Skeletal muscle satellite cell (primary cell): Measurements from ENCODE around the gene SMIM38.

Experiments
- H3K27me3 ChIP-seq: 2 replicates; pipeline ENCODE4 v1.7.0; 2013; ENCODE audit warnings: low read length; ENCODE audit not compliant: control insufficient read depth, insufficient read depth
- H3K36me3 ChIP-seq: 2 replicates; pipeline ENCODE4 v1.7.0; 2013; ENCODE audit warnings: mild to moderate bottlenecking, control low read depth, low read length; ENCODE audit not compliant: insufficient read depth
- H3K4me1 ChIP-seq: 2 replicates; pipeline ENCODE4 v1.7.0; 2013; ENCODE audit warnings: low read length; ENCODE audit not compliant: control insufficient read depth, insufficient read depth
- H3K4me2 ChIP-seq: 2 replicates; pipeline ENCODE4 v1.7.0; 2013; ENCODE audit warnings: mild to moderate bottlenecking, low read length
- H3K4me3 ChIP-seq: 2 replicates; pipeline ENCODE4 v1.7.0; 2013; ENCODE audit warnings: low read length
- H3K9ac ChIP-seq: 2 replicates; pipeline ENCODE4 v1.7.0; 2013; ENCODE audit warnings: mild to moderate bottlenecking, low read depth, low read length, moderate library complexity
- H3K9me3 ChIP-seq: replicated peaks from 2 replicates; pipeline ENCODE4 v1.7.0; 2013; ENCODE audit warnings: mild to moderate bottlenecking, control low read depth, low read length

The SMIM38 gene

GRCh38 chr11:69123593-69124545, 31.9 kb upstream of the SMIM38 start:
- peaks cover 20% of the 10 kb centered on the region for H3K4me1 ChIP-seq
- no peak overlapping the region for H3K9ac ChIP-seq
- peak overlapping the region; percentile 60 for H3K4me2 ChIP-seq
- H3K27me3 ChIP-seq: no peaks in the 10 kb centered on the region
- H3K9me3 ChIP-seq: peaks cover 7% of the 10 kb centered on the region
- no peaks in the 10 kb centered on the region for H3K36me3 ChIP-seq
- peak overlapping the region; percentile 32 for H3K4me3 ChIP-seq

GRCh38 chr11:69125861-69126260, 29.9 kb upstream of the SMIM38 start:
- Histone ChIP-seq H3K4me1 (peaks cover 21% of the 10 kb centered on the region), H3K9ac (no peak overlapping the region), H3K9me3 (peaks cover 5% of the 10 kb centered on the region), H3K4me3 (no peak overlapping the region), H3K4me2 (no peak overlapping the region), H3K27me3 (no peaks in the 10 kb centered on the region), H3K36me3 (no peaks in the 10 kb centered on the region)

GRCh38 chr11:69126286-69126685, 29.4 kb upstream of the SMIM38 start:
- no peaks in the 10 kb centered on the region for H3K36me3 ChIP-seq
- H3K4me3 ChIP-seq: no peak overlapping the region
- H3K27me3 ChIP-seq: no peaks in the 10 kb centered on the region
- H3K9ac ChIP-seq: no peak overlapping the region
- H3K4me2 ChIP-seq: no peak overlapping the region
- H3K4me1 ChIP-seq: peaks cover 25% of the 10 kb centered on the region
- H3K9me3 ChIP-seq: peaks cover 5% of the 10 kb centered on the region

GRCh38 chr11:69127081-69127850, 28.5 kb upstream of the SMIM38 start:
- Histone ChIP-seq H3K4me1 (peaks cover 27% of the 10 kb centered on the region), H3K9ac (no peak overlapping the region), H3K27me3 (no peaks in the 10 kb centered on the region), H3K9me3 (peaks cover 5% of the 10 kb centered on the region), H3K4me3 (no peak overlapping the region), H3K4me2 (no peak overlapping the region), H3K36me3 (no peaks in the 10 kb centered on the region)

- Histone ChIP-seq H3K4me2 (no peak overlapping the region), H3K9ac (no peak overlapping the region), H3K9me3 (peaks cover 5% of the 10 kb centered on the region)
Observed at GRCh38 chr11:69127884-69128283, 27.9 kb upstream of the SMIM38 start.

GRCh38 chr11:69129053-69129452, 26.7 kb upstream of the SMIM38 start:
- Histone ChIP-seq H3K27me3 (no peaks in the 10 kb centered on the region), H3K9ac (no peak overlapping the region), H3K36me3 (no peaks in the 10 kb centered on the region), H3K4me1 (peaks cover 9% of the 10 kb centered on the region), H3K9me3 (peaks cover 10% of the 10 kb centered on the region), H3K4me2 (no peak overlapping the region), H3K4me3 (no peak overlapping the region)

More at GRCh38 chr11:69127884-69128283, 27.9 kb upstream of the SMIM38 start:
- Histone ChIP-seq H3K36me3 (no peaks in the 10 kb centered on the region), H3K4me3 (no peak overlapping the region), H3K4me1 (peaks cover 21% of the 10 kb centered on the region), H3K27me3 (no peaks in the 10 kb centered on the region)

GRCh38 chr11:69129647-69130046, 26.1 kb upstream of the SMIM38 start:
- H3K36me3 ChIP-seq: no peaks in the 10 kb centered on the region
- no peak overlapping the region for H3K4me3 ChIP-seq
- H3K9me3 ChIP-seq: peaks cover 10% of the 10 kb centered on the region
- no peak overlapping the region for H3K4me2 ChIP-seq
- no peak overlapping the region for H3K9ac ChIP-seq
- H3K27me3 ChIP-seq: no peaks in the 10 kb centered on the region
- peaks cover 7% of the 10 kb centered on the region for H3K4me1 ChIP-seq

- H3K4me1 ChIP-seq: peaks cover 7% of the 10 kb centered on the region
- H3K9me3 ChIP-seq: peaks cover 10% of the 10 kb centered on the region
- no peaks in the 10 kb centered on the region for H3K36me3 ChIP-seq
- H3K27me3 ChIP-seq: no peaks in the 10 kb centered on the region
- no peak overlapping the region for H3K4me2 ChIP-seq
- H3K4me3 ChIP-seq: no peak overlapping the region
- H3K9ac ChIP-seq: no peak overlapping the region
Observed at GRCh38 chr11:69130654-69131053, 25.1 kb upstream of the SMIM38 start.

GRCh38 chr11:69131121-69131566, 24.6 kb upstream of the SMIM38 start:
- Histone ChIP-seq H3K27me3 (no peaks in the 10 kb centered on the region), H3K9me3 (peaks cover 10% of the 10 kb centered on the region), H3K4me3 (no peak overlapping the region), H3K4me2 (no peak overlapping the region), H3K36me3 (no peaks in the 10 kb centered on the region), H3K9ac (no peak overlapping the region), H3K4me1 (peaks cover 7% of the 10 kb centered on the region)

- H3K9ac ChIP-seq: no peak overlapping the region
- no peaks in the 10 kb centered on the region for H3K27me3 ChIP-seq
- no peaks in the 10 kb centered on the region for H3K36me3 ChIP-seq
- H3K4me1 ChIP-seq: peaks cover 7% of the 10 kb centered on the region
- H3K9me3 ChIP-seq: peaks cover 10% of the 10 kb centered on the region
- no peak overlapping the region for H3K4me2 ChIP-seq
- H3K4me3 ChIP-seq: no peak overlapping the region
Observed at GRCh38 chr11:69131644-69132300, 24.0 kb upstream of the SMIM38 start.

- no peaks in the 10 kb centered on the region for H3K36me3 ChIP-seq
- H3K9ac ChIP-seq: no peak overlapping the region
- no peak overlapping the region for H3K4me2 ChIP-seq
- H3K4me1 ChIP-seq: peaks cover 7% of the 10 kb centered on the region
- no peak overlapping the region for H3K4me3 ChIP-seq
- H3K9me3 ChIP-seq: peaks cover 10% of the 10 kb centered on the region
- no peaks in the 10 kb centered on the region for H3K27me3 ChIP-seq
Observed at GRCh38 chr11:69132301-69132670, 23.4 kb upstream of the SMIM38 start.
